KMS-11 (cell line): ENCODE measurements around the gene SLC17A7.

Source experiments
- H2AFZ ChIP-seq: fragments of 200-600 bp; sonication (generic); 2 replicates; pipeline ENCODE4 v1.6.1; 2016; ENCODE audit warnings: antibody characterized with exemption, mixed run types, low read depth
- H3K27ac ChIP-seq: fragments of 200-600 bp; sonication (generic); 2 replicates; pipeline ENCODE4 v1.6.1; 2016; ENCODE audit warnings: mild to moderate bottlenecking, mixed run types
- H3K27me3 ChIP-seq: fragments of 200-600 bp; sonication (generic); 2 replicates; pipeline ENCODE4 v1.6.1; 2017; ENCODE audit warnings: mild to moderate bottlenecking, low read depth, mixed run types, moderate library complexity; ENCODE audit not compliant: insufficient read depth
- H3K36me3 ChIP-seq: fragments of 200-600 bp; sonication (generic); 2 replicates; pipeline ENCODE4 v1.6.1; 2017; ENCODE audit warnings: mild to moderate bottlenecking, mixed run types; ENCODE audit not compliant: insufficient read depth
- H3K4me1 ChIP-seq: fragments of 200-600 bp; sonication (generic); 2 replicates; pipeline ENCODE4 v1.6.1; 2016; ENCODE audit warnings: mild to moderate bottlenecking, low read depth, mixed run types; ENCODE audit not compliant: poor library complexity, severe bottlenecking
- H3K4me2 ChIP-seq: fragments of 200-600 bp; sonication (generic); 2 replicates; pipeline ENCODE4 v1.7.0; 2016; ENCODE audit warnings: mild to moderate bottlenecking, mixed run types
- H3K4me3 ChIP-seq: fragments of 200-600 bp; sonication (generic); IDR thresholded peaks from 2 replicates; pipeline ENCODE4 v1.6.1; 2017; ENCODE audit warnings: low read depth, low read length, mixed read lengths; ENCODE audit not compliant: insufficient read depth
- H3K79me2 ChIP-seq: fragments of 200-600 bp; sonication (generic); 2 replicates; pipeline ENCODE4 v1.6.1; 2016; ENCODE audit warnings: low read depth, mixed run types; ENCODE audit not compliant: insufficient read depth
- H3K9ac ChIP-seq: fragments of 200-600 bp; sonication (generic); 2 replicates; pipeline ENCODE4 v1.6.1; 2016; ENCODE audit warnings: mild to moderate bottlenecking, mixed run types
- H4K20me1 ChIP-seq: fragments of 200-600 bp; sonication (generic); 2 replicates; pipeline ENCODE4 v1.6.1; 2016; ENCODE audit warnings: mild to moderate bottlenecking, mixed run types; ENCODE audit not compliant: insufficient read depth
- CTCF ChIP-seq: fragments of 200-600 bp; sonication (generic); conservative IDR thresholded peaks from 2 replicates; pipeline ENCODE4 v1.6.1; 2017; ENCODE audit warnings: low read depth, mild to moderate bottlenecking, antibody characterized with exemption, low read length, moderate library complexity, mixed read lengths

Gene SLC17A7

GRCh38 chr19:49418511-49418910, 22.8 kb downstream of the SLC17A7 start:
- H3K27me3 ChIP-seq, result peaks cover 91% of the 10 kb centered on the region
- peaks cover 2% of the 10 kb centered on the region for H3K4me1 ChIP-seq
- no peak overlapping the region for H3K27ac ChIP-seq

DNA sequence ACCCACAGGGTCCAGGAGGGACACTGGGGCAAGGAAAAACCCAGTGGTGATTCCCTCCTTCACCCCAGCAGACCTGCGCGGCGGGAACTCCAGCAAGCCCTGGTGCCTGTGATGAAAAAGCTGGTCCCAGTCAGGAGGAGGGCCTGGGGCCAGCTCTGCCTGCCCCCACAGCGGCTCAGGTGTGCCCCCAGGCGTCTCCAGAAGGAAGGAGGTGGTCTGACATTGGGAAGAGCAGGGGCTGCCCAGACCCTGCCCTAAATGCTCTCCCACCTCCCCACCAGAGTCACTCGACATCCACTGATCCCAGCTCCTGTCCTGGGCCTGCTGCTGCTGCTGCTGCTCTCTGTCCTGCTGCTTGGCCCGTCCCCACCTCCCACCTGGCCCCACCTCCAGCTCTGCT, 24.2 kb downstream of the SLC17A7 start:
- Histone ChIP-seq H3K4me1 (no peaks in the 10 kb centered on the region), H2AFZ (no peak overlapping the region), H4K20me1 (no peaks in the 10 kb centered on the region), H3K27me3 (peaks cover 91% of the 10 kb centered on the region), H3K36me3 (no peaks in the 10 kb centered on the region), H3K9ac (no peak overlapping the region), H3K27ac (no peak overlapping the region), H3K79me2 (no peaks in the 10 kb centered on the region), H3K4me2 (no peak overlapping the region), H3K4me3 (no peak overlapping the region)
- TF ChIP-seq CTCF, result no peak

More at GRCh38 chr19:49418511-49418910, 22.8 kb downstream of the SLC17A7 start:
- H3K9ac ChIP-seq, result no peak overlapping the region
- H3K4me3 ChIP-seq, result no peak overlapping the region
- no peaks in the 10 kb centered on the region for H3K36me3 ChIP-seq
- no peak for TF ChIP-seq CTCF
- no peak overlapping the region for H2AFZ ChIP-seq
- no peaks in the 10 kb centered on the region for H3K79me2 ChIP-seq
- no peak overlapping the region for H3K4me2 ChIP-seq
- H4K20me1 ChIP-seq, result no peaks in the 10 kb centered on the region

- Histone ChIP-seq H3K36me3 (no peaks in the 10 kb centered on the region), H3K27ac (no peak overlapping the region), H3K79me2 (no peaks in the 10 kb centered on the region), H3K27me3 (peaks cover 92% of the 10 kb centered on the region), H2AFZ (no peak overlapping the region), H4K20me1 (no peaks in the 10 kb centered on the region), H3K4me3 (no peak overlapping the region), H3K4me1 (no peaks in the 10 kb centered on the region), H3K4me2 (no peak overlapping the region), H3K9ac (no peak overlapping the region)
- TF ChIP-seq CTCF, result no peak
Measured at GRCh38 chr19:49415810-49416200, 25.5 kb downstream of the SLC17A7 start.

GRCh38 chr19:49415102-49415809, 26.1 kb downstream of the SLC17A7 start:
- Histone ChIP-seq H3K4me1 (peaks cover under 1% of the 10 kb centered on the region), H3K27me3 (peaks cover 90% of the 10 kb centered on the region), H3K36me3 (no peaks in the 10 kb centered on the region), H3K79me2 (no peaks in the 10 kb centered on the region), H3K9ac (no peak overlapping the region), H3K27ac (no peak overlapping the region), H3K4me2 (no peak overlapping the region), H4K20me1 (no peaks in the 10 kb centered on the region), H3K4me3 (no peak overlapping the region), H2AFZ (no peak overlapping the region)
- no peak for TF ChIP-seq CTCF
